ENCODE results near the gene MPO. TPM values are rescaled to one million over a fixed set of nuclear protein-coding genes. Genes with fewer than 3 reads are reported as not detected.

MPO gene
- total RNA-seq, 1 donor from 2014 or later = 0.08 TPM

GRCh38 chr17:58268774-58269556, 11.8 kb downstream of the MPO start:
- no peak for DNase-seq (ENCODE audit: low read depth)

GRCh38 chr17:58268326-58268725, 12.4 kb downstream of the MPO start:
- Histone ChIP-seq H3K36me3 (ENCODE audit: control insufficient read depth, insufficient read depth, low read length) (no peaks in the 10 kb centered on the region), H3K4me3 (ENCODE audit: low read depth, low read length) (no peak overlapping the region), H3K27me3 (ENCODE audit: control insufficient read depth, insufficient read depth, low read length) (peaks cover 8% of the 10 kb centered on the region)
- no peak for DNase-seq (ENCODE audit: low read depth)
- no peak for TF ChIP-seq CTCF (IDR thresholded peaks at IDR 0.05; ENCODE audit: insufficient read depth, low read length, poor library complexity, severe bottlenecking)

More at GRCh38 chr17:58268774-58269556, 11.8 kb downstream of the MPO start:
- no peak for TF ChIP-seq CTCF (IDR thresholded peaks at IDR 0.05; ENCODE audit: insufficient read depth, low read length, poor library complexity, severe bottlenecking)
- peaks cover 5% of the 10 kb centered on the region for H3K27me3 ChIP-seq (ENCODE audit: control insufficient read depth, insufficient read depth, low read length)
- H3K4me3 ChIP-seq (ENCODE audit: low read depth, low read length) = no peak overlapping the region
- H3K36me3 ChIP-seq (ENCODE audit: control insufficient read depth, insufficient read depth, low read length) = no peaks in the 10 kb centered on the region

GRCh38 chr17:58267347-58268324, 13.1 kb downstream of the MPO start:
- DNase-seq (ENCODE audit: low read depth) = no peak
- no peak for TF ChIP-seq CTCF (IDR thresholded peaks at IDR 0.05; ENCODE audit: insufficient read depth, low read length, poor library complexity, severe bottlenecking)
- no peak overlapping the region for H3K4me3 ChIP-seq (ENCODE audit: low read depth, low read length)

GRCh38 chr17:58265902-58266875, 14.5 kb downstream of the MPO start:
- DNase-seq (ENCODE audit: low read depth) = no peak
- Histone ChIP-seq H3K4me3 (ENCODE audit: low read depth, low read length) (no peak overlapping the region), H3K27me3 (ENCODE audit: control insufficient read depth, insufficient read depth, low read length) (peaks cover 6% of the 10 kb centered on the region)

More at GRCh38 chr17:58267347-58268324, 13.1 kb downstream of the MPO start:
- H3K36me3 ChIP-seq (ENCODE audit: control insufficient read depth, insufficient read depth, low read length) = no peaks in the 10 kb centered on the region
- H3K27me3 ChIP-seq (ENCODE audit: control insufficient read depth, insufficient read depth, low read length) = peaks cover 8% of the 10 kb centered on the region

More at GRCh38 chr17:58265902-58266875, 14.5 kb downstream of the MPO start:
- no peak for TF ChIP-seq CTCF (IDR thresholded peaks at IDR 0.05; ENCODE audit: insufficient read depth, low read length, poor library complexity, severe bottlenecking)
- H3K36me3 ChIP-seq (ENCODE audit: control insufficient read depth, insufficient read depth, low read length) = no peaks in the 10 kb centered on the region
